H1 (cell line): ENCODE results near the gene TELO2.

Experiments used
- CTCF ChIP-seq, 3 experiments: IDR thresholded peaks; 1 replicate in 2 of 3; 2 replicates in 1 of 3; pipeline versions ENCODE4 v1.5.1 to v1.6.1; 2011; ENCODE audit warnings: low read length in 3 of 3, mild to moderate bottlenecking in 3 of 3, inconsistent platforms in 2 of 3, low read depth in 1 of 3, moderate library complexity in 1 of 3; ENCODE audit not compliant: insufficient read depth in 1 of 3; ENCODE audit errors: control extremely low read depth in 1 of 3
- HDAC6 ChIP-seq: IDR thresholded peaks from one replicate; pipeline ENCODE4 v1.7.1; 2012; ENCODE audit warnings: low read depth, mild to moderate bottlenecking, inconsistent platforms, low read length, moderate library complexity
- RFX5 ChIP-seq: IDR thresholded peaks from 2 replicates; pipeline ENCODE4 v1.6.1; 2011; ENCODE audit warnings: low read depth, low read length, improper control_type of control experiment, borderline replicate concordance
- SP2 ChIP-seq: IDR thresholded peaks from 2 replicates; pipeline ENCODE4 v1.6.1; 2012; ENCODE audit warnings: mild to moderate bottlenecking, low read length, inconsistent platforms
- TAF1 ChIP-seq: IDR thresholded peaks from 2 replicates; pipeline ENCODE4 v1.6.1; 2011; ENCODE audit warnings: mild to moderate bottlenecking, low read depth, low read length
- TCF12 ChIP-seq: IDR thresholded peaks from 2 replicates; pipeline ENCODE4 v1.6.1; 2011; ENCODE audit warnings: low read depth, mild to moderate bottlenecking, low read length

GRCh38 chr16:1559446-1559975 lies 66.4 kb downstream of the TELO2 start:
- no peak for TF ChIP-seq TCF12
- TF ChIP-seq RFX5, result no peak
- no peak for TF ChIP-seq CTCF (IDR thresholded peaks at IDR 0.05; ENCODE audit: control extremely low read depth in 1 of 3, insufficient read depth in 1 of 3, low read depth in 1 of 3, low read length in 3 of 3)
- TF ChIP-seq TAF1, result no peak
- TF ChIP-seq SP2, result no peak
- TF ChIP-seq HDAC6, result no peak
